ENCODE measurements around the gene KIFBP.
"Not testable (repeated sequence)": the region's sequence is repeated elsewhere in the genome, so short reads cannot be mapped to it uniquely, and the experiment has no call there.

The KIFBP gene

DNA sequence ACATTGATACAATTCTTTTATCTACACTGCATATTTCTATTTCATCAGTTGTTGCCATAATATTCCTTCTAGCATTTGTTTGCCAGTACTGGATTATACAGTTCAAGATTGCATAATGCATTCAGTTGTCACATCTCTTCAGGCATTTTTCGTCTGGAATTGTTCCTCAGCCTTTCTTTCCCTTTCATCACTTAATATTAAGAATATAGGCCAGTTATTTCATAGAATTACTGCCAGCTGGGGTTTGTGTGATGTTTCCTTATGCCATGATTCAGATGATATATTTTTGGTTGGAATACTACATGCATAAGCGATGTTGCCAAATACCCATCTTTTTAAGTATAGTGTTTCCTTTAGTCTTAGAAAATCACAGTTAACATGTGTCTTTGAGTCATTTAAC lies 20.8 kb downstream of the KIFBP start:
- no peaks in the 10 kb centered on the region for H4K20me1 ChIP-seq (ENCODE audit: low read depth, low read length)
- H3K27ac ChIP-seq (ENCODE audit: low read depth, low read length) = no peak overlapping the region
- H3K4me3 ChIP-seq (ENCODE audit: insufficient read depth, low read length, poor library complexity, severe bottlenecking) = no peak overlapping the region
- no peaks in the 10 kb centered on the region for H3K9me2 ChIP-seq (replicated peaks; ENCODE audit: insufficient read depth, low read length)
- no peak overlapping the region for H2AFZ ChIP-seq (ENCODE audit: low read depth, low read length, severe bottlenecking)
- H3K4me2 ChIP-seq (ENCODE audit: low read depth, low read length, poor library complexity, severe bottlenecking) = no peak overlapping the region
- H3K36me3 ChIP-seq (ENCODE audit: low read length) = no peaks in the 10 kb centered on the region; the same call in 1 of the 2 replicates
- no peak overlapping the region for H3K9ac ChIP-seq (ENCODE audit: low read length)
- 0 out of 2 replicates have a peak, but pooled peaks cover 5% of the 10 kb centered on the region for H3F3A ChIP-seq (ENCODE audit: insufficient read depth)
- H3K9me3 ChIP-seq (ENCODE audit: insufficient read depth, low read length) = no peaks in the 10 kb centered on the region
- no peaks in the 10 kb centered on the region for H3K27me3 ChIP-seq (ENCODE audit: low read length)
- H3K79me2 ChIP-seq (ENCODE audit: insufficient read depth, low read length) = no peaks in the 10 kb centered on the region
- TF ChIP-seq, protein P1, sequence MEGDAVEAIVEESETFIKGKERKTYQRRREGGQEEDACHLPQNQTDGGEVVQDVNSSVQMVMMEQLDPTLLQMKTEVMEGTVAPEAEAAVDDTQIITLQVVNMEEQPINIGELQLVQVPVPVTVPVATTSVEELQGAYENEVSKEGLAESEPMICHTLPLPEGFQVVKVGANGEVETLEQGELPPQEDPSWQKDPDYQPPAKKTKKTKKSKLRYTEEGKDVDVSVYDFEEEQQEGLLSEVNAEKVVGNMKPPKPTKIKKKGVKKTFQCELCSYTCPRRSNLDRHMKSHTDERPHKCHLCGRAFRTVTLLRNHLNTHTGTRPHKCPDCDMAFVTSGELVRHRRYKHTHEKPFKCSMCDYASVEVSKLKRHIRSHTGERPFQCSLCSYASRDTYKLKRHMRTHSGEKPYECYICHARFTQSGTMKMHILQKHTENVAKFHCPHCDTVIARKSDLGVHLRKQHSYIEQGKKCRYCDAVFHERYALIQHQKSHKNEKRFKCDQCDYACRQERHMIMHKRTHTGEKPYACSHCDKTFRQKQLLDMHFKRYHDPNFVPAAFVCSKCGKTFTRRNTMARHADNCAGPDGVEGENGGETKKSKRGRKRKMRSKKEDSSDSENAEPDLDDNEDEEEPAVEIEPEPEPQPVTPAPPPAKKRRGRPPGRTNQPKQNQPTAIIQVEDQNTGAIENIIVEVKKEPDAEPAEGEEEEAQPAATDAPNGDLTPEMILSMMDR (IDR thresholded peaks at IDR 0.05; ENCODE audit: insufficient read depth, low read length, poor library complexity, severe bottlenecking) = no peak
- TF ChIP-seq EZH2phosphoT487 (conservative IDR thresholded peaks at IDR 0.05; ENCODE audit: low read length) = no peak

DNA sequence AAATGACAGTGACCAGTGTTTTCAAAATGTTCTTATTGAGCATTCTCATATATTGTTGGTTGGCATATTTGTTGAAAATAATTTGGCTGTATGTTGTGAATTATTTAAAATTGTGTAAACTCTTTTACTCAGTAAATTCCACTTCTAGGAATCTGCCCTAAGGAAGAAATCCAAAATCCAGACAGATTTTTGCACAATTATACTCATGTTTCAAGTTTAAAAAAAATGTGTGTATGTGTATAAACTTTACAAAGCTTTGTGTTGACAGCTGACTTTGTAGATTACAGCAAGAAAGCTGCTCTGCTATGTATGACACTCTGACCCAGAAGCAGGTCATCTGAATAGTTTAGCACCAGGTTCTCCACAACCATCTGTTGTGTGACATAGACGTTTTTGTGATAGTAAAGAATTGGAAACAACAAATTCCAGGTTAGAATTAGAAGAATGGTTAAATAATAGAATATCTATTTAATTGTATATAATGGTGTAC lies 21.6 kb downstream of the KIFBP start:
- Histone ChIP-seq H3K9ac (ENCODE audit: low read length) (no peak overlapping the region), H3K36me3 (ENCODE audit: low read length) (no peaks in the 10 kb centered on the region; the same call in 1 of the 2 replicates), H3F3A (ENCODE audit: insufficient read depth) (0 out of 2 replicates have a peak, but pooled peaks cover 5% of the 10 kb centered on the region), H3K79me2 (ENCODE audit: insufficient read depth, low read length) (no peaks in the 10 kb centered on the region), H4K20me1 (ENCODE audit: low read depth, low read length) (no peaks in the 10 kb centered on the region), H3K27me3 (ENCODE audit: low read length) (no peaks in the 10 kb centered on the region), H3K4me3 (ENCODE audit: insufficient read depth, low read length, poor library complexity, severe bottlenecking) (no peak overlapping the region), H2AFZ (ENCODE audit: low read depth, low read length, severe bottlenecking) (no peak overlapping the region), H3K9me3 (ENCODE audit: insufficient read depth, low read length) (no peaks in the 10 kb centered on the region), H3K27ac (ENCODE audit: low read depth, low read length) (no peak overlapping the region), H3K9me2 (replicated peaks; ENCODE audit: insufficient read depth, low read length) (no peaks in the 10 kb centered on the region), H3K4me2 (ENCODE audit: low read depth, low read length, poor library complexity, severe bottlenecking) (no peak overlapping the region)
- no peak for TF ChIP-seq EZH2phosphoT487 (conservative IDR thresholded peaks at IDR 0.05; ENCODE audit: low read length)
- TF ChIP-seq, protein P1 (IDR thresholded peaks at IDR 0.05; ENCODE audit: insufficient read depth, low read length, poor library complexity, severe bottlenecking) = no peak

GRCh38 chr10:69012778-69013177 lies 24.2 kb downstream of the KIFBP start:
- not testable (repeated sequence) for H3F3A ChIP-seq (ENCODE audit: insufficient read depth); H4K20me1 ChIP-seq (ENCODE audit: low read depth, low read length); H3K9me2 ChIP-seq (replicated peaks; ENCODE audit: insufficient read depth, low read length); H3K9me3 ChIP-seq (ENCODE audit: insufficient read depth, low read length); H2AFZ ChIP-seq (ENCODE audit: low read depth, low read length, severe bottlenecking); H3K79me2 ChIP-seq (ENCODE audit: insufficient read depth, low read length); H3K9ac ChIP-seq (ENCODE audit: low read length); H3K4me2 ChIP-seq (ENCODE audit: low read depth, low read length, poor library complexity, severe bottlenecking); H3K36me3 ChIP-seq (ENCODE audit: low read length); H3K4me3 ChIP-seq (ENCODE audit: insufficient read depth, low read length, poor library complexity, severe bottlenecking); H3K27ac ChIP-seq (ENCODE audit: low read depth, low read length); H3K27me3 ChIP-seq (ENCODE audit: low read length)

GRCh38 chr10:69014171-69014570 lies 25.6 kb downstream of the KIFBP start:
- H3K27ac ChIP-seq (ENCODE audit: low read depth, low read length) = no peak overlapping the region

More at GRCh38 chr10:69014171-69014570, 25.6 kb downstream of the KIFBP start:
- Histone ChIP-seq H3K9ac (ENCODE audit: low read length) (no peak overlapping the region), H3K79me2 (ENCODE audit: insufficient read depth, low read length) (no peaks in the 10 kb centered on the region), H2AFZ (ENCODE audit: low read depth, low read length, severe bottlenecking) (no peak overlapping the region), H3K9me3 (ENCODE audit: insufficient read depth, low read length) (no peaks in the 10 kb centered on the region), H3K27me3 (ENCODE audit: low read length) (no peaks in the 10 kb centered on the region), H4K20me1 (ENCODE audit: low read depth, low read length) (no peaks in the 10 kb centered on the region), H3K4me3 (ENCODE audit: insufficient read depth, low read length, poor library complexity, severe bottlenecking) (no peak overlapping the region), H3K4me2 (ENCODE audit: low read depth, low read length, poor library complexity, severe bottlenecking) (no peak overlapping the region), H3K9me2 (replicated peaks; ENCODE audit: insufficient read depth, low read length) (no peaks in the 10 kb centered on the region), H3F3A (ENCODE audit: insufficient read depth) (0 out of 2 replicates have a peak, but pooled peaks cover 1% of the 10 kb centered on the region), H3K36me3 (ENCODE audit: low read length) (no peaks in the 10 kb centered on the region)
- TF ChIP-seq EZH2phosphoT487 (conservative IDR thresholded peaks at IDR 0.05; ENCODE audit: low read length) = no peak
- TF ChIP-seq, protein P1 (IDR thresholded peaks at IDR 0.05; ENCODE audit: insufficient read depth, low read length, poor library complexity, severe bottlenecking) = no peak
